ENCODE data around the gene NAV2. TPM values are rescaled to one million over a fixed set of nuclear protein-coding genes. Genes with fewer than 3 reads are reported as not detected.
A peak's percentile ranks its signal among the peaks of the same experiment; 100 is the strongest.

The NAV2 gene
- polyA plus RNA-seq, 3 donors = not detected

- no peaks in the 10 kb centered on the region for H3K36me3 ChIP-seq (replicated peaks in 1 of 2; ENCODE audit: control insufficient read depth in 1 of 2, insufficient read depth in 2 of 2, low read length in 2 of 2)
- Mint-ChIP-seq H3K9me3 (no peaks in the 10 kb centered on the region), H3K27me3 (ENCODE audit: low read depth in 3 of 3) (peaks cover 0 to 1% (median 0%) of the 10 kb centered on the region in 3 donors), H3K27ac (peak overlapping the region in 1 of 7 donors; percentile 7), H3K36me3 (peaks cover 0 to 2% of the 10 kb centered on the region in 2 donors), H3K4me1 (peaks cover 40% of the 10 kb centered on the region), H3K4me3 (no peak overlapping the region)
- intact Hi-C loops (cut with micrococcal nuclease) = no loop called here
- no peaks in the 10 kb centered on the region for H3K9me3 ChIP-seq (replicated peaks in 1 of 2; ENCODE audit: control insufficient read depth in 1 of 2, insufficient read depth in 1 of 2, low read length in 2 of 2)
- H3K27me3 ChIP-seq (ENCODE audit: control insufficient read depth in 2 of 2, insufficient read depth in 2 of 2, low read length in 2 of 2) = no peaks in the 10 kb centered on the region
- no peak overlapping the region for H3K27ac ChIP-seq (ENCODE audit: low read depth in 1 of 2, low read length in 2 of 2)
- WGBS (ENCODE audit: insufficient coverage) = 83% methylated on average over 4 of the region's 4 CpGs
- H3K79me2 ChIP-seq (ENCODE audit: insufficient read depth, low read length) = no peaks in the 10 kb centered on the region
- no peak overlapping the region for H3K4me2 ChIP-seq (replicated peaks; ENCODE audit: extremely low read depth, low read length, poor library complexity, severe bottlenecking)
- H4K20me1 ChIP-seq (ENCODE audit: insufficient read depth, low read length) = no peaks in the 10 kb centered on the region
- H3K4me1 ChIP-seq (ENCODE audit: control insufficient read depth in 1 of 2, insufficient read depth in 2 of 2, low read length in 2 of 2) = peaks cover 14 to 19% of the 10 kb centered on the region in 2 donors
- no peak overlapping the region for H3K4me3 ChIP-seq (replicated peaks in 1 of 3; ENCODE audit: low read depth in 2 of 3, low read length in 3 of 3)
- H3K9ac ChIP-seq (ENCODE audit: insufficient read depth, low read length, poor library complexity, severe bottlenecking) = no peak overlapping the region
- no peak for DNase-seq
- H2AFZ ChIP-seq (ENCODE audit: insufficient read depth, low read depth, low read length, poor library complexity, severe bottlenecking) = no peak overlapping the region
- TF ChIP-seq, protein P1, sequence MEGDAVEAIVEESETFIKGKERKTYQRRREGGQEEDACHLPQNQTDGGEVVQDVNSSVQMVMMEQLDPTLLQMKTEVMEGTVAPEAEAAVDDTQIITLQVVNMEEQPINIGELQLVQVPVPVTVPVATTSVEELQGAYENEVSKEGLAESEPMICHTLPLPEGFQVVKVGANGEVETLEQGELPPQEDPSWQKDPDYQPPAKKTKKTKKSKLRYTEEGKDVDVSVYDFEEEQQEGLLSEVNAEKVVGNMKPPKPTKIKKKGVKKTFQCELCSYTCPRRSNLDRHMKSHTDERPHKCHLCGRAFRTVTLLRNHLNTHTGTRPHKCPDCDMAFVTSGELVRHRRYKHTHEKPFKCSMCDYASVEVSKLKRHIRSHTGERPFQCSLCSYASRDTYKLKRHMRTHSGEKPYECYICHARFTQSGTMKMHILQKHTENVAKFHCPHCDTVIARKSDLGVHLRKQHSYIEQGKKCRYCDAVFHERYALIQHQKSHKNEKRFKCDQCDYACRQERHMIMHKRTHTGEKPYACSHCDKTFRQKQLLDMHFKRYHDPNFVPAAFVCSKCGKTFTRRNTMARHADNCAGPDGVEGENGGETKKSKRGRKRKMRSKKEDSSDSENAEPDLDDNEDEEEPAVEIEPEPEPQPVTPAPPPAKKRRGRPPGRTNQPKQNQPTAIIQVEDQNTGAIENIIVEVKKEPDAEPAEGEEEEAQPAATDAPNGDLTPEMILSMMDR (IDR thresholded peaks at IDR 0.05) = no peak
Observed at GRCh38 chr11:20050048-20050447, 337.4 kb downstream of the NAV2 start.

DNA sequence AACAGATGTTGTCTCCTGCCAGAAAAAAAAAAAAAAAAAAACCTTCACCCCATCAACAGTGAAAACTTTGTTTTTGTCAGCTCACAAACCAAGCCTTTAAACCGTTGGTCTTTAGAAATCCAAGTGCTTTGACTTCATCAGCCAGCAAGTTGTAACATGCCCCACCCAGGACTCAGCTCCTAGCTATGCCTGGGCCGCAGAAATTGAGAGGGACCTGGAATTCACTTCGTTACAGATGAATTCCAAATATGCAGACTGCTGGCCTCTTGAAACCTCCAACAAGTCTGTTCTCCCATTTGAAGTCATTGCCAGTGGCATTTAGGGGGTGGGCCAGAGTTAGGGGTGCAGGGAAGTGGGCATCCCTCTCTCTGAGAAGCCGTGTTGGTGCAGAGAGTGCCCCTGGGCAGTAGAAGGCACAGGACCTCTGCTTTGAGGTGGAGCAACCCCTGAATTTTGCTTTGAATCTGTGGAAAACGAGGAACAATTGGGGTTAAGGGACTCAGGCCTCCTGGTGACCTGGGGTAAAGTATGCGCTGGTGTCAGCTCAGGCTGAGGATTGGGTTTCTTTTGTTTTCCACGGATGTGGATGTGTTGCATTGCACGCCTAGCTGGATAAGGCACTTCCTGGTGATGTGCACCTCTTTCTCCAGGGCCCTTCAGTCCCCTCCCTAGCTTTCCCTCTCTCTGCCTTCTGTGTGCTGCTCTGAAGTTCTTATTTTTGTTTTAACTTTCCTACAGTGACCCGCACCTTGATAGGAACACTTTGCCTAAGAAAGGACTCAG is 338.1 kb downstream of the NAV2 start:
- H3K27me3 ChIP-seq (ENCODE audit: control insufficient read depth in 2 of 2, insufficient read depth in 2 of 2, low read length in 2 of 2) = no peaks in the 10 kb centered on the region
- Mint-ChIP-seq H3K27me3 (ENCODE audit: low read depth in 3 of 3) (peaks cover 0 to 1% (median 0%) of the 10 kb centered on the region in 3 donors), H3K27ac (peak overlapping the region in 1 of 7 donors; percentile 26), H3K4me1 (peaks cover 36% of the 10 kb centered on the region), H3K4me3 (no peak overlapping the region), H3K9me3 (no peaks in the 10 kb centered on the region), H3K36me3 (peaks cover 0 to 2% of the 10 kb centered on the region in 2 donors)
- no peak overlapping the region for H3K4me3 ChIP-seq (replicated peaks in 1 of 3; ENCODE audit: low read depth in 2 of 3, low read length in 3 of 3)
- TF ChIP-seq, protein P1 (IDR thresholded peaks at IDR 0.05) = no peak
- no peak for DNase-seq
- no peaks in the 10 kb centered on the region for H3K36me3 ChIP-seq (replicated peaks in 1 of 2; ENCODE audit: control insufficient read depth in 1 of 2, insufficient read depth in 2 of 2, low read length in 2 of 2)
- no peak overlapping the region for H2AFZ ChIP-seq (ENCODE audit: insufficient read depth, low read depth, low read length, poor library complexity, severe bottlenecking)
- no peak overlapping the region for H3K27ac ChIP-seq (ENCODE audit: low read depth in 1 of 2, low read length in 2 of 2)
- H3K9ac ChIP-seq (ENCODE audit: insufficient read depth, low read length, poor library complexity, severe bottlenecking) = no peak overlapping the region
- no peaks in the 10 kb centered on the region for H3K79me2 ChIP-seq (ENCODE audit: insufficient read depth, low read length)
- no peak overlapping the region for H3K4me2 ChIP-seq (replicated peaks; ENCODE audit: extremely low read depth, low read length, poor library complexity, severe bottlenecking)
- H3K9me3 ChIP-seq (replicated peaks in 1 of 2; ENCODE audit: control insufficient read depth in 1 of 2, insufficient read depth in 1 of 2, low read length in 2 of 2) = no peaks in the 10 kb centered on the region
- intact Hi-C loops (cut with micrococcal nuclease) = no loop called here
- 90% methylated on average over 7 of the region's 9 CpGs for WGBS (ENCODE audit: insufficient coverage)
- H4K20me1 ChIP-seq (ENCODE audit: insufficient read depth, low read length) = no peaks in the 10 kb centered on the region
- H3K4me1 ChIP-seq (ENCODE audit: control insufficient read depth in 1 of 2, insufficient read depth in 2 of 2, low read length in 2 of 2) = peaks cover 9 to 14% of the 10 kb centered on the region in 2 donors

Data from CD14-positive monocyte (primary cell).